ENCODE data around the gene PAPSS1.

DNA sequence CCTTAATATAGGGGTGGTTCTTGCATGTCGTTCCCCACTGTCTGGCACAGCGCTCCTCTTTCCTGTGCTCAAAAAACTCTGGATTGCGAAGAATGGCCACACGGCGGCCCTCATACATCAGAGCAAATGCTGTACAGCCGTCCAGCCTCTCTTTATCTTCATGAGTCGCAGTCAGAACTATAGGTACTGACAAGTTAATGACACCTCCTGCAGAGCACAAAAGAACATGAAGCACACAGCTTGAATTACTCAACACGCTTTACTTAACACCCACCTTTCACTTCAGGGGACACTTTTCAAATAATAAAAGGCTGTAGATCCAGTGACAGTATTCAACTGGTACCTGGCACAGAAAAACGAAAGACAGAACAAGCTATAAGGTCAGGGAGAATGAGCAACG lies 65.3 kb downstream of the PAPSS1 start:
- no peak for TF ChIP-seq EP300 (IDR thresholded peaks at IDR 0.05)
- TF ChIP-seq CTCF (IDR thresholded peaks at IDR 0.05) = no peak
- TF ChIP-seq POLR2AphosphoS5 (IDR thresholded peaks at IDR 0.05) = no peak
- no peak for TF ChIP-seq POLR2A (IDR thresholded peaks at IDR 0.05)
